ENCODE data around the gene DNAJB8. TPM values are rescaled to one million over a fixed set of nuclear protein-coding genes. Genes with fewer than 3 reads are reported as not detected.
A peak's percentile ranks its signal among the peaks of the same experiment; 100 is the strongest.

Gene DNAJB8
- total and polyA plus RNA-seq, 5 donors, result not detected

- WGBS, result 76% methylated on average over 11 of the region's 11 CpGs
- H3K4me3 ChIP-seq (ENCODE audit: low read length), result no peak overlapping the region
- no peak overlapping the region for H3K27ac ChIP-seq (ENCODE audit: low read length)
- H3K9me3 ChIP-seq (ENCODE audit: control insufficient read depth, low read length), result no peaks in the 10 kb centered on the region
- DNase-seq (no peak), ATAC-seq (no peak)
- H3K4me1 ChIP-seq (ENCODE audit: control insufficient read depth, insufficient read depth, low read length), result no peaks in the 10 kb centered on the region
- H3K27me3 ChIP-seq (ENCODE audit: control insufficient read depth, insufficient read depth), result no peaks in the 10 kb centered on the region
- intact Hi-C loops (cut with DNase I), result no loop called here
These were observed 3.3 kb downstream of the DNAJB8 start for GRCh38 chr3:128463354-128463753.

DNA sequence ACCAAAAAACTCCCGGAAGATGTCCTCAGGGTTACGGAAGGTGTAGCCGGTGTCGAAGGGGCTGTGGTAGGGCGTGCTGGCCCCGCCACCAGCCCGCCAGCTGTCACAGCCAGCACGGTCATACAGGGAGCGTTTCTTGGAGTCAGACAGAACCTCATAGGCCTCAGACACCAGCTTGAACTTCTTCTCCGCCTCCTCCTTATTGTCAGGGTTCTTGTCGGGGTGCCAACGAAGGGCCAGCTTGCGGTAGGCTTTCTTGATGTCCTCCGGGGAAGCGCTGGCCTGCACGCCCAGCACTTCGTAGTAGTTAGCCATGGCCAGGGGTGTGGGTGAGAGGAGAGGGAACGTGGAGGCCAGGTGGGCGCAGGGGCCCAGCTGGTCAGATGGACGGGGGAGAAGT lies 3.8 kb downstream of the DNAJB8 start:
- 91% methylated on average over 20 of the region's 20 CpGs for WGBS
- intact Hi-C loops (cut with DNase I), result no loop called here

GRCh38 chr3:128462341-128462910 lies 4.3 kb downstream of the DNAJB8 start:
- Histone ChIP-seq H3K4me3 (ENCODE audit: low read length) (no peak overlapping the region), H3K4me1 (ENCODE audit: control insufficient read depth, insufficient read depth, low read length) (no peaks in the 10 kb centered on the region), H3K9me3 (ENCODE audit: control insufficient read depth, low read length) (no peaks in the 10 kb centered on the region), H3K27ac (ENCODE audit: low read length) (no peak overlapping the region), H3K27me3 (ENCODE audit: control insufficient read depth, insufficient read depth) (no peaks in the 10 kb centered on the region)
- 95% methylated on average over 23 of the region's 23 CpGs for WGBS
- ATAC-seq, result no peak
- intact Hi-C loops (cut with DNase I), result no loop called here
- peak in 1 of 3 donors; percentile 39 for DNase-seq

More for the DNA sequence above, 3.8 kb downstream of the DNAJB8 start:
- Histone ChIP-seq H3K27ac (ENCODE audit: low read length) (no peak overlapping the region), H3K9me3 (ENCODE audit: control insufficient read depth, low read length) (no peaks in the 10 kb centered on the region), H3K4me3 (ENCODE audit: low read length) (no peak overlapping the region), H3K4me1 (ENCODE audit: control insufficient read depth, insufficient read depth, low read length) (no peaks in the 10 kb centered on the region), H3K27me3 (ENCODE audit: control insufficient read depth, insufficient read depth) (no peaks in the 10 kb centered on the region)
- ATAC-seq, result no peak
- DNase-seq, result no peak

DNA sequence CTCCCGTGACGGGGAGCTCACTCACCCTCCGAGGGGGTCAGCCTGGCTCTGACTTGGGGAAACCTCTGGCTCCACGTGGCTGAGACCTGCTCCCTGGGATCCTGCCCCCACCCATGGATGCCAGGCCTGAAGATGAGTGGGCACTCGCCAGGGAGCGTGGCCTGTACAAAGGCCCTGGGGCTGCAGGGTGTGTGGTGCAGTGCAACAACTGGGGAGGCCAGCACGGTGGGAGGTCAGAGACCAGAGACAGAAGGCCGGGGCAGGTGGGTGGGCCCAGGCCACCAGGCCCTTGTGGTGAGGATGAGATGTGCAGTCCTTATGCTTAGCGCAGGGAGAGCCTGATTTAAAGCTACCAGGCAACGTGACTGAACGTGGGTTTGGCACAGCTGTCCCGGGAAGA lies 5.0 kb downstream of the DNAJB8 start:
- DNase-seq, result peak in 1 of 3 donors; percentile 41
- H3K4me1 ChIP-seq (ENCODE audit: control insufficient read depth, insufficient read depth, low read length), result no peaks in the 10 kb centered on the region
- 82% methylated on average over 12 of the region's 12 CpGs for WGBS

DNA sequence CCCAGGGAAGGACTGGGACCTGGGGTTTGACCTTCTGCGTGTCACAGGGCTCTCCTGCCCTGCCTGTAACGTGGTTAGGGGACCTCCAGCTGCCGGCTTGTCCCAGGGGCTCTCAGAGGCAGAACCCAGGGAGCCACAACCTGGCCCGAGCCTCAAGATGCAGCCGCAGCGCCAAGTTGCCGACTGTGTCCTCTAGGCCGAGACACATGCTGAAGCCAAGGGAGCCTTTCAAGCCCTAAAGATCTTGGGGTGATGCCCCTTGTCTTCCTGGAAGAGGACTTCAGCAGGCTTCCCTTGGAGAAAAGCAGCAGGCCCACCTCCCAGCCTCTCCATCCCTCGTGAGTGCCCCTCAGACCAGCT lies 7.2 kb downstream of the DNAJB8 start:
- intact Hi-C loops (cut with DNase I), result no loop called here
- no peaks in the 10 kb centered on the region for H3K9me3 ChIP-seq (ENCODE audit: control insufficient read depth, low read length)
- no peak overlapping the region for H3K27ac ChIP-seq (ENCODE audit: low read length)
- DNase-seq, result peak in 1 of 3 donors; percentile 21
- no peak overlapping the region for H3K4me3 ChIP-seq (ENCODE audit: low read length)
- no peak for ATAC-seq
- no peaks in the 10 kb centered on the region for H3K4me1 ChIP-seq (ENCODE audit: control insufficient read depth, insufficient read depth, low read length)
- WGBS, result 92% methylated on average over 9 of the region's 9 CpGs
- H3K27me3 ChIP-seq (ENCODE audit: control insufficient read depth, insufficient read depth), result no peaks in the 10 kb centered on the region

More for the DNA sequence above, 5.0 kb downstream of the DNAJB8 start:
- Histone ChIP-seq H3K27ac (ENCODE audit: low read length) (no peak overlapping the region), H3K27me3 (ENCODE audit: control insufficient read depth, insufficient read depth) (no peaks in the 10 kb centered on the region), H3K4me3 (ENCODE audit: low read length) (no peak overlapping the region), H3K9me3 (ENCODE audit: control insufficient read depth, low read length) (no peaks in the 10 kb centered on the region)
- intact Hi-C loops (cut with DNase I), result no loop called here
- no peak for ATAC-seq

DNA sequence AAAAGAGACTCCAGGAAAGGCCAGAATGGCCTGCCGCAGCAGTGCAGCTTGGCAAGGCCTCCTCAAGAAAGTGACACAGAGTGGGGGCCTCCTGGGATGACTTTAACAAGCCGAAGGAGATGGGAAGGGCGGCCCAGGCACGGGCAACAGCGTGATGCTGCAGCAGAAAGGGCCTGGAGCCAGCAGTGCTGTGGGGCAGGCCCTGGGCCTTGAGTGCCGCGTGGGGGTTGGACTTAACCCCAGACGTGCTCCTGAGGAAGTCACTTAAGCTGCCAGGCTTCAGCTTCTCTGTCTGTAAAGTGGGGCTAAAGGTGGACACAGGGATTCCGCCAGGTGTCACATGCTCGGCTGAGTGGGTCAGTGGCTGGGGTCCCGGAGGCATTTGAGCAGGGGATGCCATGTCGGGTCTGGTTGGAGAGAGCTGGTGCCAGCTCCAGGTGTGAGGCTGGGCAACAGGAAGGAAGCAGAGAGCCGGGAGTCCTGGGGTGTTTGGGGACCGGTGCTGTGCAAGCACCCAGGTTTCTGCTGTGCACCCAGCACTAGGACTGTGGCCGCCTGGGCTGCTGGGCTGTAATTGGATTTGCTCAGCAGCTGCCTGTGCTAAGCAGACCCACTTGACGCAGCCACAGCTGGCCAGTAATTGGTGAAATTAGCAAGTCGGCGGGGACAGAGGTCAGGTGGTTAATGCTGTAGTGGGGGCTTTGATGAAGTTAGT lies 7.8 kb downstream of the DNAJB8 start:
- no peak overlapping the region for H3K27ac ChIP-seq (ENCODE audit: low read length)
- H3K9me3 ChIP-seq (ENCODE audit: control insufficient read depth, low read length), result no peaks in the 10 kb centered on the region
- H3K4me1 ChIP-seq (ENCODE audit: control insufficient read depth, insufficient read depth, low read length), result no peaks in the 10 kb centered on the region
- H3K4me3 ChIP-seq (ENCODE audit: low read length), result no peak overlapping the region
- WGBS, result 78% methylated on average over 18 of the region's 18 CpGs
- no peaks in the 10 kb centered on the region for H3K27me3 ChIP-seq (ENCODE audit: control insufficient read depth, insufficient read depth)
- intact Hi-C loops (cut with DNase I), result no loop called here
- ATAC-seq, result no peak
- DNase-seq, result peak in 1 of 3 donors; percentile 20

DNA sequence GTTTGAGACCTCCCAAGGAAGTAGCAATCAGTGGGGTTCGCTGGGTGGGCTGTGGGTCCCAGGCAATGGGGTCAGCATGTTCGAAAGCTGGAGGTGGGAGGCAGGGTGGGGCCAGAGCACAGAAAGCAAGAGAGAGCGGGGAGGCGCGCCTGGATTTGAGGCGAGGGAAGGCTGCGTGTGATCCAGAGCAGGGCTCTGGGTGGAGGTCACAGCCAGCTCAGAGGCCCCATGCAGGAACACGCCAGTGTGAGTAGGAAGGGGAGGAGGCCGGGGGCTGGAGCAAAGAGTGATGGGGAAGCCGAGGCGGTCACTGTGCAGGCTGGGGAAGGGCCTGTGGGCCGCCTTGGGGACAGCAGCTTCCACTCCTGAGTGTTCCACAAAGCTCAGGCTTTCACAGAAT lies 8.8 kb downstream of the DNAJB8 start:
- H3K9me3 ChIP-seq (ENCODE audit: control insufficient read depth, low read length), result no peaks in the 10 kb centered on the region
- DNase-seq, result peak in 1 of 3 donors; percentile 19
- 82% methylated on average over 12 of the region's 12 CpGs for WGBS
- no peaks in the 10 kb centered on the region for H3K27me3 ChIP-seq (ENCODE audit: control insufficient read depth, insufficient read depth)
- no peak overlapping the region for H3K4me3 ChIP-seq (ENCODE audit: low read length)
- H3K4me1 ChIP-seq (ENCODE audit: control insufficient read depth, insufficient read depth, low read length), result no peaks in the 10 kb centered on the region
- ATAC-seq, result no peak
- H3K27ac ChIP-seq (ENCODE audit: low read length), result no peak overlapping the region
- intact Hi-C loops (cut with DNase I), result no loop called here

DNA sequence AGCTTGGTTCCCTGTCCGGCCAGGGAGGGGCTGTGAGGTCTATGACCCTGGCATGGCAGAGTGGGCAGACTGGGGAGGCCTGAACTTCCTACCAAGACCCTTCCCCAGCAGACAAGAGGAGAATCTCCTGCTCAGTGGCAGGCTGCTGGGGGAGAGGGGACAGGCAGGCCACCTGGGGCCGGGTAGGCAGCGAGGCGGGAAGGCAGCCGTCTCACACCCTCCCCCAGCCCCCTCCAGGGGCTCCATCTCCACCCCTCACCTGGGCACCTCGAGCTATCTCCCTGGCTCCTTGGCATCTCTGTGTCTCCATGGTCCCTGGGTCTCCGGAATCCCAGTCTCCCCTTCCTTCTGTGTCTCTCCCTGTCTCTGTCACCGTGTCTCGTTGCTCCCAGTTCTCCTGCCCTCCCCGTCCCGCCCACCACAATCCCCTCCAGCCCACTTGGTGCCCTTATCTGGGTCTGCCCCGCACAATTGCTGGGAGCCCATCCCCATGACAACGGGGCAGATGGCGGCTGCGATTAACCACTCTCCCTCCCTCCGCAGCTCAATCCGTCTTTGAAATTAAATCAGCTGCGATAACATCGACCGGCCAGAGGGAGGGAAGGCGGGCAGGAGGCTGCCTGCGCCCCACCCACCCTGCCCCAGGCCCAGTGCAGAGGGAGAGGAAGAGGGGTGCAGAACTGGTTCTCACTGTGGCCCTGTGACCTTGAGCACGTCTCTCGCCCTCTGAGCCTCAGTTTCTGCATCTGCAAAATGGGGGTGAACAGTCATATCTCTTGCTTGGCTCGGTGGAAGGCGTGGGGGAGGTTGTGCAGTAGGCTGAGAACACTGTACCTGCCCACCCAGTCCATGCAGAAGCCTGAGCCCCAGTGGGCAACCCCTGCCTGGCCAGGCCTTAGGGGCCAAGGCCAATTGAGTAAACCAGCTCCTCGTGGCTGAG lies 9.6 kb downstream of the DNAJB8 start:
- Histone ChIP-seq H3K4me1 (ENCODE audit: control insufficient read depth, insufficient read depth, low read length) (no peaks in the 10 kb centered on the region), H3K27ac (ENCODE audit: low read length) (no peak overlapping the region), H3K4me3 (ENCODE audit: low read length) (no peak overlapping the region), H3K9me3 (ENCODE audit: control insufficient read depth, low read length) (no peaks in the 10 kb centered on the region), H3K27me3 (ENCODE audit: control insufficient read depth, insufficient read depth) (no peaks in the 10 kb centered on the region)
- ATAC-seq, result no peak
- 46% methylated on average over 27 of the region's 27 CpGs for WGBS
- intact Hi-C loops (cut with DNase I), result no loop called here
- peak in 1 of 3 donors; percentile 20 for DNase-seq

DNA sequence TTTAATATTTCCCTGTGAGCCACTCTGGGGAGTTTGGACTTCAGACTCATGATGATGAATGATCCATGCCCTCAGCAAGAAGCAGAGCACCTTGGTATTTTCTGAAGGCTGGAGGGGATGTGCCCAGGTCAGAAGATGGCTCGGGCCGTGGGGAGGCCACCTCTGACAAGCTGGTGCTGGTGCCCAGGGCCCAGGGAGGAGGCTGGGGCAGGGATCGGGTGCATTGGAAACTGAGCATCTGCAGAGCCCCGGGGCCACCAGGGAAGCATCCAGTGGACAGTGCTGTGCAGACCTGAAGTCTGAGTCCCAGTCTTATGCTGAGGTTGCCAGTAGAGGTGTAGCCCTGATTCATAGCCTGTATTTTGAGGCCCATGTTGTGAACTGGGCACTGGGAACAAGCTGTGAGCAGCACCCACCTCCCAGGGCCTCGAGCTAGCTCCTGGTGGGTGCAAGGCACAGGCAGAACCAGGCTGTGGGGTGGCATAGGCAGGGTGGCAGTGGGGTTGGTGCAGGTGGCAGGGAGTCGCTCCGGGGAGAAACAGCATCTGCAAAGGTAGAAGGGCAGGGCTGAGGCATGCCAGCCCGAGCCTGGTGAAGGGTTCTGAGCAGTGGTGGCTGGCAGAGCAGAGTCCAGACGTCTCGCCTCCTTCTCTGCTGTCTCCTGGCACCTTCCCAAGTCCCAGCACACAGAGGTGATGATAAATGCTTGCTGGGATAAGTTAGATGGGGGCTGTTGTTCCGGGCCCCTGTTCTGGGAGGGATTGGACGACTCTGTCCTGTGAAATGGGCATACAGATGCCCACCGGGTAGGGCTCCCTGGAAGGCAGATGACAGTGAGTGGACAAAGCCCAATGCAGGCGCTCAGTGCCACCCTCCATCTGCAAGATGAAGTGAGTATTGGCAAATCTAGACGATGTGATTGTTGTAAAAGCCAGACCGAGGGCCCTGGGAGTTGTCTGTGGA lies 10.6 kb downstream of the DNAJB8 start:
- intact Hi-C loops (cut with DNase I), result no loop called here
- ATAC-seq (no peak), DNase-seq (peak in 1 of 3 donors; percentile 40)
- Histone ChIP-seq H3K27me3 (ENCODE audit: control insufficient read depth, insufficient read depth) (no peaks in the 10 kb centered on the region), H3K27ac (ENCODE audit: low read length) (no peak overlapping the region), H3K4me3 (ENCODE audit: low read length) (no peak overlapping the region), H3K4me1 (ENCODE audit: control insufficient read depth, insufficient read depth, low read length) (no peaks in the 10 kb centered on the region), H3K9me3 (ENCODE audit: control insufficient read depth, low read length) (no peaks in the 10 kb centered on the region)
- 71% methylated on average over 16 of the region's 16 CpGs for WGBS

DNA sequence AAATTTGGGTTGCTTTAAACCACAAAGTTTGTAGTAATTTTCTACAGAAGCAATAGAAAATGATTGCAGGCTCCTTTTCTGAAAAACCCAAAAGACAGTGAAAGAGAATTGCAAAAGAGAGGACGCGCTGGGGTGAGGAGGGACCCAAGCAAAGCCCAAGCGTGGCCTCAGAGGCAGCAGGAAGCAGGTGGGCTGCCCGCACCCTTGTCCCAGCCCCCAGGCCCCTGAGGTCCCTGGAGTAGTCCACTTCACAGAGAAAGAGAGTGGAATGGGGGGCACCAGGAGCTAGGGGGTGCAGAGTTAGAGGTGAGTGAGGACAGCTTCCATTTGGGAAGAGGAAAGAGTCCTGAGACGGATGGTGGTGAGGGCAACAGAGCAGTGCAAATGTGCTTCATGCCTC lies 11.6 kb downstream of the DNAJB8 start:
- no peaks in the 10 kb centered on the region for H3K27me3 ChIP-seq (ENCODE audit: control insufficient read depth, insufficient read depth)
- no peak overlapping the region for H3K27ac ChIP-seq (ENCODE audit: low read length)
- H3K4me1 ChIP-seq (ENCODE audit: control insufficient read depth, insufficient read depth, low read length), result no peaks in the 10 kb centered on the region
- 81% methylated on average over 5 of the region's 5 CpGs for WGBS
- intact Hi-C loops (cut with DNase I), result no loop called here
- H3K4me3 ChIP-seq (ENCODE audit: low read length), result no peak overlapping the region
- DNase-seq (peak in 1 of 3 donors; percentile 4), ATAC-seq (no peak)
- no peaks in the 10 kb centered on the region for H3K9me3 ChIP-seq (ENCODE audit: control insufficient read depth, low read length)

Data from right cardiac atrium (tissue), 5 donors.